Neural progenitor cell (in vitro differentiated cells): Measurements from ENCODE around the gene ADO. TPM values are rescaled to one million over a fixed set of nuclear protein-coding genes. Genes with fewer than 3 reads are reported as not detected.

ENCODE experiments used
- DNase-seq: peaks from one replicate; pipeline ENCODE4 v3.0.0-alpha.2; 2016; ENCODE audit warnings: low spot score
- H2AFZ ChIP-seq: fragments of 200-600 bp; sonication (generic); replicated peaks from 2 replicates; pipeline ENCODE4 v1.6.1; 2016; ENCODE audit warnings: antibody characterized with exemption
- H3F3A ChIP-seq: fragments of 200-600 bp; sonication (generic); 2 replicates; pipeline ENCODE4 v1.6.1; 2016; ENCODE audit warnings: antibody characterized with exemption, low read depth
- H3K27ac ChIP-seq: fragments of 200-600 bp; sonication (generic); 2 replicates; pipeline ENCODE4 v1.5.1; 2016; ENCODE audit warnings: mild to moderate bottlenecking
- H3K27me3 ChIP-seq: fragments of 200-600 bp; sonication (generic); 2 replicates; pipeline ENCODE4 v1.6.1; 2016; ENCODE audit warnings: mild to moderate bottlenecking, moderate library complexity
- H3K36me3 ChIP-seq: fragments of 200-600 bp; sonication (generic); 2 replicates; pipeline ENCODE4 v1.5.1; 2016
- H3K4me1 ChIP-seq: fragments of 200-600 bp; sonication (generic); 2 replicates; pipeline ENCODE4 v1.6.1; 2016; ENCODE audit warnings: mixed run types
- H3K4me2 ChIP-seq: fragments of 200-600 bp; sonication (generic); 2 replicates; pipeline ENCODE4 v1.6.1; 2016
- H3K4me3 ChIP-seq: fragments of 200-600 bp; sonication (generic); 2 replicates; pipeline ENCODE4 v1.5.1; 2016
- H3K79me2 ChIP-seq: fragments of 200-600 bp; sonication (generic); 2 replicates; pipeline ENCODE4 v1.6.1; 2016; ENCODE audit warnings: low read depth
- H3K9ac ChIP-seq: fragments of 200-600 bp; sonication (generic); 2 replicates; pipeline ENCODE4 v1.6.1; 2016
- H3K9me3 ChIP-seq: fragments of 200-600 bp; sonication (generic); 2 replicates; pipeline ENCODE4 v1.5.1; 2016; ENCODE audit warnings: low read depth
- H4K20me1 ChIP-seq: fragments of 200-600 bp; sonication (generic); 2 replicates; pipeline ENCODE4 v1.6.1; 2016; ENCODE audit warnings: low read depth
- H3K27ac Mint-ChIP-seq: 3 replicates; pipeline ENCODE4 v1.8.0; 2021; ENCODE audit warnings: mixed read lengths
- H3K27me3 Mint-ChIP-seq: 2 replicates; pipeline ENCODE4 v1.8.0; 2022; ENCODE audit warnings: low read depth, mild to moderate bottlenecking, inconsistent platforms, moderate library complexity, mixed read lengths; ENCODE audit not compliant: insufficient read depth
- H3K36me3 Mint-ChIP-seq: 3 replicates; pipeline ENCODE4 v1.8.0; 2021; ENCODE audit warnings: mixed read lengths
- H3K4me1 Mint-ChIP-seq: 3 replicates; pipeline ENCODE4 v1.8.0; 2021; ENCODE audit warnings: mixed read lengths
- H3K4me3 Mint-ChIP-seq: 3 replicates; pipeline ENCODE4 v1.8.0; 2021; ENCODE audit warnings: mild to moderate bottlenecking, moderate library complexity, mixed read lengths
- H3K9me3 Mint-ChIP-seq: 3 replicates; pipeline ENCODE4 v1.8.0; 2020; ENCODE audit warnings: mixed read lengths
- CTCF ChIP-seq: fragments of 200-600 bp; sonication (generic); IDR thresholded peaks from 2 replicates; pipeline ENCODE4 v1.5.1; 2017; ENCODE audit warnings: antibody characterized with exemption, mild to moderate bottlenecking
- EZH2 ChIP-seq: fragments of 200-600 bp; sonication (generic); IDR thresholded peaks from 2 replicates; pipeline ENCODE4 v1.6.1; 2017; ENCODE audit warnings: antibody characterized with exemption, mild to moderate bottlenecking, moderate library complexity
- EZH2phosphoT487 ChIP-seq: fragments of 200-600 bp; sonication (generic); IDR thresholded peaks from 2 replicates; pipeline ENCODE4 v1.6.1; 2017; ENCODE audit warnings: antibody characterized with exemption
- total RNA-seq: library from RNA; depleted of rRNA; stranded (reverse); fragments of >200 nt; gene quantifications from 2 replicates; pipeline ENCODE4 v1.2.3, GENCODE V29; 2015; ENCODE audit warnings: low replicate concordance

The ADO gene
- total RNA-seq, 1 donor from 2014 or later, result 28.1 TPM

GRCh38 chr10:62820586-62820985 is 16.1 kb downstream of the ADO start:
- peaks cover 2% of the 10 kb centered on the region for H3K9me3 Mint-ChIP-seq
- no peak for DNase-seq
- no peak overlapping the region for H3K4me3 ChIP-seq
- no peak overlapping the region for H3K4me3 Mint-ChIP-seq
- no peak overlapping the region for H3K27ac Mint-ChIP-seq
- peaks cover 15% of the 10 kb centered on the region for H3F3A ChIP-seq
- no peaks in the 10 kb centered on the region for H3K79me2 ChIP-seq
- no peak overlapping the region for H2AFZ ChIP-seq
- TF ChIP-seq EZH2phosphoT487 (no peak), CTCF (no peak), EZH2 (no peak)
- peaks cover 69% of the 10 kb centered on the region for H3K27me3 ChIP-seq
- H3K4me1 ChIP-seq, result peaks cover 17% of the 10 kb centered on the region
- no peak overlapping the region for H3K9ac ChIP-seq
- H3K27me3 Mint-ChIP-seq, result peaks cover 32% of the 10 kb centered on the region
- H3K4me1 Mint-ChIP-seq, result peaks cover 21% of the 10 kb centered on the region
- no peak overlapping the region for H3K4me2 ChIP-seq
- H4K20me1 ChIP-seq, result peaks cover 11% of the 10 kb centered on the region
- no peaks in the 10 kb centered on the region for H3K36me3 Mint-ChIP-seq
- no peak overlapping the region for H3K27ac ChIP-seq
- H3K9me3 ChIP-seq, result no peaks in the 10 kb centered on the region
- no peaks in the 10 kb centered on the region for H3K36me3 ChIP-seq

- peaks cover 3% of the 10 kb centered on the region for H3K27me3 Mint-ChIP-seq
- Histone ChIP-seq H3K4me3 (no peak overlapping the region), H4K20me1 (no peaks in the 10 kb centered on the region), H3K79me2 (no peaks in the 10 kb centered on the region), H3K36me3 (no peaks in the 10 kb centered on the region), H3K4me2 (no peak overlapping the region), H2AFZ (no peak overlapping the region), H3K27me3 (peaks cover 15% of the 10 kb centered on the region), H3K4me1 (no peaks in the 10 kb centered on the region), H3F3A (no peaks in the 10 kb centered on the region), H3K9me3 (no peaks in the 10 kb centered on the region), H3K27ac (no peak overlapping the region), H3K9ac (no peak overlapping the region)
- no peak overlapping the region for H3K27ac Mint-ChIP-seq
- no peak overlapping the region for H3K4me3 Mint-ChIP-seq
- no peaks in the 10 kb centered on the region for H3K4me1 Mint-ChIP-seq
- TF ChIP-seq EZH2, result no peak
- TF ChIP-seq EZH2phosphoT487, result no peak
- TF ChIP-seq CTCF, result no peak
- no peaks in the 10 kb centered on the region for H3K36me3 Mint-ChIP-seq
- no peak for DNase-seq
- H3K9me3 Mint-ChIP-seq, result no peaks in the 10 kb centered on the region
These were observed 21.8 kb downstream of the ADO start for GRCh38 chr10:62826273-62826672.

- Histone ChIP-seq H3K4me3 (no peak overlapping the region), H3K9me3 (no peaks in the 10 kb centered on the region), H3K4me2 (no peak overlapping the region), H4K20me1 (no peaks in the 10 kb centered on the region), H3F3A (no peaks in the 10 kb centered on the region), H3K27ac (no peak overlapping the region), H3K36me3 (no peaks in the 10 kb centered on the region), H3K9ac (no peak overlapping the region), H3K27me3 (no peaks in the 10 kb centered on the region), H2AFZ (no peak overlapping the region), H3K4me1 (no peaks in the 10 kb centered on the region), H3K79me2 (no peaks in the 10 kb centered on the region)
- TF ChIP-seq EZH2 (no peak), EZH2phosphoT487 (no peak), CTCF (no peak)
- no peak for DNase-seq
- no peaks in the 10 kb centered on the region for H3K4me1 Mint-ChIP-seq
- no peak overlapping the region for H3K27ac Mint-ChIP-seq
- H3K4me3 Mint-ChIP-seq, result no peak overlapping the region
- H3K27me3 Mint-ChIP-seq, result peaks cover 3% of the 10 kb centered on the region
- peaks cover 7% of the 10 kb centered on the region for H3K9me3 Mint-ChIP-seq
- H3K36me3 Mint-ChIP-seq, result no peaks in the 10 kb centered on the region
These were observed 25.1 kb downstream of the ADO start for GRCh38 chr10:62829622-62830021.
